ENCODE results near the gene PDE1A. TPM values are rescaled to one million over a fixed set of nuclear protein-coding genes. Genes with fewer than 3 reads are reported as not detected.

Gene PDE1A
- total RNA-seq, 4 donors from 2014 or later = 13.1 to 83.1 (median 27.3) TPM

GRCh38 chr2:182359027-182359989, 67.5 kb downstream of the PDE1A start:
- Histone ChIP-seq H3K4me1 (no peaks in the 10 kb centered on the region), H3K27ac (peak overlapping the region; percentile 61 to 73), H3K4me3 (no peak overlapping the region), H3K27me3 (no peaks in the 10 kb centered on the region), H3K36me3 (no peaks in the 10 kb centered on the region), H3K9me3 (no peaks in the 10 kb centered on the region)
- DNase-seq = no peak
- TF ChIP-seq POLR2A (IDR thresholded peaks at IDR 0.05) (no peak), CTCF (IDR thresholded peaks at IDR 0.05) (no peak)
- intact Hi-C loops (cut with DNase I; ENCODE audit: low total_unique reads) = no loop called here

GRCh38 chr2:182358601-182359000, 68.2 kb downstream of the PDE1A start:
- Histone ChIP-seq H3K36me3 (no peaks in the 10 kb centered on the region), H3K9me3 (no peaks in the 10 kb centered on the region), H3K4me1 (no peaks in the 10 kb centered on the region), H3K27me3 (no peaks in the 10 kb centered on the region), H3K4me3 (no peak overlapping the region), H3K27ac (peak overlapping the region; percentile 61 to 73)
- TF ChIP-seq POLR2A (IDR thresholded peaks at IDR 0.05) = no peak
- no peak for TF ChIP-seq CTCF (IDR thresholded peaks at IDR 0.05)
- intact Hi-C loops (cut with DNase I; ENCODE audit: low total_unique reads) = no loop called here
- no peak for DNase-seq

- no peak overlapping the region for H3K4me3 ChIP-seq
- intact Hi-C loops (cut with DNase I; ENCODE audit: low total_unique reads) = no loop called here
- no peak for DNase-seq
- H3K36me3 ChIP-seq = no peaks in the 10 kb centered on the region
- H3K9me3 ChIP-seq = no peaks in the 10 kb centered on the region
- H3K27me3 ChIP-seq = no peaks in the 10 kb centered on the region
- no peaks in the 10 kb centered on the region for H3K4me1 ChIP-seq
- no peak for TF ChIP-seq POLR2A (IDR thresholded peaks at IDR 0.05)
- TF ChIP-seq CTCF (IDR thresholded peaks at IDR 0.05) = no peak
- no peak overlapping the region for H3K27ac ChIP-seq
Observed at GRCh38 chr2:182355815-182356214, 71.0 kb downstream of the PDE1A start.

- Histone ChIP-seq H3K9me3 (no peaks in the 10 kb centered on the region), H3K27ac (no peak overlapping the region), H3K36me3 (no peaks in the 10 kb centered on the region), H3K4me1 (no peaks in the 10 kb centered on the region), H3K4me3 (no peak overlapping the region), H3K27me3 (no peaks in the 10 kb centered on the region)
- intact Hi-C loops (cut with DNase I; ENCODE audit: low total_unique reads) = no loop called here
- DNase-seq = no peak
- TF ChIP-seq POLR2A (IDR thresholded peaks at IDR 0.05) (no peak), CTCF (IDR thresholded peaks at IDR 0.05) (no peak)
Observed at GRCh38 chr2:182351427-182351826, 75.4 kb downstream of the PDE1A start.

- Histone ChIP-seq H3K27me3 (no peaks in the 10 kb centered on the region), H3K27ac (no peak overlapping the region), H3K36me3 (no peaks in the 10 kb centered on the region), H3K4me1 (no peaks in the 10 kb centered on the region), H3K9me3 (no peaks in the 10 kb centered on the region), H3K4me3 (no peak overlapping the region)
- DNase-seq = no peak
- no peak for TF ChIP-seq POLR2A (IDR thresholded peaks at IDR 0.05)
- TF ChIP-seq CTCF (IDR thresholded peaks at IDR 0.05) = no peak
- intact Hi-C loops (cut with DNase I; ENCODE audit: low total_unique reads) = no loop called here
Observed at GRCh38 chr2:182349268-182349667, 77.6 kb downstream of the PDE1A start.

All from uterus (tissue), 4 donors.